ENCODE measurements around the gene SPHK2.

DNA sequence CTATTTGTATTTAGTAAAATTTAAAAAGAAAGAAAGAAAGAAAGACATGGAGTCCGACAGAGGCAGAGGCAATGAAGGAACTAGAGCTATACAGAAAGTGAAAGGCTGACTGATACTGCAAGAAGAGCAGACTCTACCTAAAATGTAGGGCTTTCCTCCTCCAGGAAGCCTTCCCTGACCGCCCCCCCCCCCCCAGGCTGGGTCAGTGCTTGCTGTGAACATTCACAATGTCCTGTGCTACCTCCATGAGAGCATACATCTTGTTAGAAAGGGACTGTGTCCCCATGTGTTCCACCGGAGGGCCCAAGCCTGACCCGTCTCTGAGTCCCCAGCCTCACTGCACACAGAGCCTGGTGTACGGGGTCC lies 32.4 kb downstream of the SPHK2 start:
- TF ChIP-seq, protein P1, sequence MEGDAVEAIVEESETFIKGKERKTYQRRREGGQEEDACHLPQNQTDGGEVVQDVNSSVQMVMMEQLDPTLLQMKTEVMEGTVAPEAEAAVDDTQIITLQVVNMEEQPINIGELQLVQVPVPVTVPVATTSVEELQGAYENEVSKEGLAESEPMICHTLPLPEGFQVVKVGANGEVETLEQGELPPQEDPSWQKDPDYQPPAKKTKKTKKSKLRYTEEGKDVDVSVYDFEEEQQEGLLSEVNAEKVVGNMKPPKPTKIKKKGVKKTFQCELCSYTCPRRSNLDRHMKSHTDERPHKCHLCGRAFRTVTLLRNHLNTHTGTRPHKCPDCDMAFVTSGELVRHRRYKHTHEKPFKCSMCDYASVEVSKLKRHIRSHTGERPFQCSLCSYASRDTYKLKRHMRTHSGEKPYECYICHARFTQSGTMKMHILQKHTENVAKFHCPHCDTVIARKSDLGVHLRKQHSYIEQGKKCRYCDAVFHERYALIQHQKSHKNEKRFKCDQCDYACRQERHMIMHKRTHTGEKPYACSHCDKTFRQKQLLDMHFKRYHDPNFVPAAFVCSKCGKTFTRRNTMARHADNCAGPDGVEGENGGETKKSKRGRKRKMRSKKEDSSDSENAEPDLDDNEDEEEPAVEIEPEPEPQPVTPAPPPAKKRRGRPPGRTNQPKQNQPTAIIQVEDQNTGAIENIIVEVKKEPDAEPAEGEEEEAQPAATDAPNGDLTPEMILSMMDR (IDR thresholded peaks at IDR 0.05) = no peak
- no peak for TF ChIP-seq EP300 (IDR thresholded peaks at IDR 0.05)

Data from esophagus muscularis mucosa (tissue), 3 donors.